Loucy (cell line): ENCODE results near the gene CDH24.

Source experiments
- EZH2phosphoT487 ChIP-seq: fragments of 200-600 bp; IDR thresholded peaks from 2 replicates; pipeline ENCODE4 v1.6.1; 2018; ENCODE audit warnings: antibody characterized with exemption, mild to moderate bottlenecking, moderate library complexity, borderline replicate concordance
- TF ChIP-seq, protein P1 (sequence below): fragments of 200-600 bp; sonication (generic); conservative IDR thresholded peaks from 2 replicates; pipeline ENCODE4 v1.5.1; 2014; ENCODE audit warnings: mild to moderate bottlenecking, antibody characterized with exemption, low read length

GRCh38 chr14:23009483-23009938 lies 47.8 kb downstream of the CDH24 start:
- TF ChIP-seq, protein P1, sequence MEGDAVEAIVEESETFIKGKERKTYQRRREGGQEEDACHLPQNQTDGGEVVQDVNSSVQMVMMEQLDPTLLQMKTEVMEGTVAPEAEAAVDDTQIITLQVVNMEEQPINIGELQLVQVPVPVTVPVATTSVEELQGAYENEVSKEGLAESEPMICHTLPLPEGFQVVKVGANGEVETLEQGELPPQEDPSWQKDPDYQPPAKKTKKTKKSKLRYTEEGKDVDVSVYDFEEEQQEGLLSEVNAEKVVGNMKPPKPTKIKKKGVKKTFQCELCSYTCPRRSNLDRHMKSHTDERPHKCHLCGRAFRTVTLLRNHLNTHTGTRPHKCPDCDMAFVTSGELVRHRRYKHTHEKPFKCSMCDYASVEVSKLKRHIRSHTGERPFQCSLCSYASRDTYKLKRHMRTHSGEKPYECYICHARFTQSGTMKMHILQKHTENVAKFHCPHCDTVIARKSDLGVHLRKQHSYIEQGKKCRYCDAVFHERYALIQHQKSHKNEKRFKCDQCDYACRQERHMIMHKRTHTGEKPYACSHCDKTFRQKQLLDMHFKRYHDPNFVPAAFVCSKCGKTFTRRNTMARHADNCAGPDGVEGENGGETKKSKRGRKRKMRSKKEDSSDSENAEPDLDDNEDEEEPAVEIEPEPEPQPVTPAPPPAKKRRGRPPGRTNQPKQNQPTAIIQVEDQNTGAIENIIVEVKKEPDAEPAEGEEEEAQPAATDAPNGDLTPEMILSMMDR, result no peak
- no peak for TF ChIP-seq EZH2phosphoT487
